OCI-LY7 (cell line): ENCODE measurements around the gene CASZ1.

Source experiments
- EZH2phosphoT487 ChIP-seq: fragments of 200-600 bp; sonication (generic); IDR thresholded peaks from 2 replicates; pipeline ENCODE4 v1.6.1; 2018; ENCODE audit warnings: low read depth, borderline replicate concordance, mild to moderate bottlenecking, mixed run types, antibody characterized with exemption, low read length, moderate library complexity, mixed read lengths
- TF ChIP-seq, protein P1 (sequence below): fragments of 200-600 bp; sonication (generic); conservative IDR thresholded peaks from 2 replicates; pipeline ENCODE4 v1.5.1; 2014; ENCODE audit warnings: mild to moderate bottlenecking, antibody characterized with exemption, low read length, moderate library complexity, mixed read lengths

GRCh38 chr1:10778640-10779039, 17.8 kb downstream of the CASZ1 start:
- TF ChIP-seq, protein P1, sequence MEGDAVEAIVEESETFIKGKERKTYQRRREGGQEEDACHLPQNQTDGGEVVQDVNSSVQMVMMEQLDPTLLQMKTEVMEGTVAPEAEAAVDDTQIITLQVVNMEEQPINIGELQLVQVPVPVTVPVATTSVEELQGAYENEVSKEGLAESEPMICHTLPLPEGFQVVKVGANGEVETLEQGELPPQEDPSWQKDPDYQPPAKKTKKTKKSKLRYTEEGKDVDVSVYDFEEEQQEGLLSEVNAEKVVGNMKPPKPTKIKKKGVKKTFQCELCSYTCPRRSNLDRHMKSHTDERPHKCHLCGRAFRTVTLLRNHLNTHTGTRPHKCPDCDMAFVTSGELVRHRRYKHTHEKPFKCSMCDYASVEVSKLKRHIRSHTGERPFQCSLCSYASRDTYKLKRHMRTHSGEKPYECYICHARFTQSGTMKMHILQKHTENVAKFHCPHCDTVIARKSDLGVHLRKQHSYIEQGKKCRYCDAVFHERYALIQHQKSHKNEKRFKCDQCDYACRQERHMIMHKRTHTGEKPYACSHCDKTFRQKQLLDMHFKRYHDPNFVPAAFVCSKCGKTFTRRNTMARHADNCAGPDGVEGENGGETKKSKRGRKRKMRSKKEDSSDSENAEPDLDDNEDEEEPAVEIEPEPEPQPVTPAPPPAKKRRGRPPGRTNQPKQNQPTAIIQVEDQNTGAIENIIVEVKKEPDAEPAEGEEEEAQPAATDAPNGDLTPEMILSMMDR, result no peak
- TF ChIP-seq EZH2phosphoT487, result no peak
